ENCODE results near the gene CNGA4. TPM values are rescaled to one million over a fixed set of nuclear protein-coding genes. Genes with fewer than 3 reads are reported as not detected.
"Not testable (repeated sequence)": the region's sequence is repeated elsewhere in the genome, so short reads cannot be mapped to it uniquely, and the experiment has no call there.

The CNGA4 gene
- total RNA-seq, 1 donor from 2014 or later: not detected

DNA sequence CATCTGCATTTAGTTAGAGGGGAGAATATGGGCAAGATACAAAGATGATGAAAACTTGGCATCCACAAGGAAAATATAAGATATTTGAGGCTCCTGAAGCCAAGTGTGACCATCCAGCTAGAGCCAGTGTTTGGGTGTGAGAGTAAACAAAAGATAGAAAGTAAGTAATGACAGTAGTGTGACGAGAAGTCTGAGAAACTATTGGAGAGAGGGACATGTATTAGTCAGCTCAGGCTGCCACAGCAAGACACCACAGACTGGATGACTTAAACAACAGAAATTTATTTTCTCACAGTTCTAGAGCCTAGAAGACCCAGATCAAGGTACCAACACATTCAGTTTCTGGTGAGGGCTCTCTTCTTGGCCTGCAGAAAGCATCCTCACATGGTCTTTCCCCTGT, 14.3 kb downstream of the CNGA4 start:
- DNase-seq (ENCODE audit: low spot score): no peak
- intact Hi-C loops (cut with DNase I): loop anchor here (5.0 kb wide), 3 partner anchors 44 to 231 kb away; no protein-coding TSS in a partner anchor

- DNase-seq (ENCODE audit: low spot score): no peak
- intact Hi-C loops (cut with DNase I): no loop called here
Measured at GRCh38 chr11:6258141-6258540, 19.3 kb downstream of the CNGA4 start.

DNA sequence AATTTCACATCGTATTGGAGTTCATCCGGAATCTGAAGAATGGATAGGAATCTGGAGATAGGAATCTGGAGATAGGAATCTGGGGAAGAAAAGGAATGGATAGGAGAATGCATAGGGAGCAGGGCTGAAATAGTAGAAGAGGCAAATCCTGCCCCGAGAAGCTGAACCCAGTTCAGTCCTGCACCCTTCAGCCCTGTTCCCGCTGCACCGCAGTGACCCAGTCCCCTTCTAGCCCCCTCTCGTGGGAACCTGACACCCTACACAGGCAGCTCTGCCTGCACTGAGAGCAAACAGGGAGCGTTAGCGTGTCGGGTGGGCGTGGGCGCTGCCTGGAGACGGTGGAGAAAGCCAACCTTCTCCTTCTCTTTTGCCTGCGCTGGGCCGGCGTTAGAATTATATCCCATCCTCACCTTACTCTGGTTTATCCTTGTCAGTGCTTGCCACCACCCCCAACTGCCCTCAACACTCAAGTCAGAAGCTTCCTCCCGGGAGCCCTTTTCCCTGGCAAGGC, 19.7 kb downstream of the CNGA4 start:
- no peak for DNase-seq (ENCODE audit: low spot score)
- intact Hi-C loops (cut with DNase I): no loop called here

- DNase-seq (ENCODE audit: low spot score): no peak
- intact Hi-C loops (cut with DNase I): no loop called here
Measured at GRCh38 chr11:6260207-6260726, 21.4 kb downstream of the CNGA4 start.

- intact Hi-C loops (cut with DNase I): no loop called here
- DNase-seq (ENCODE audit: low spot score): no peak
Measured at GRCh38 chr11:6263662-6264061, 24.8 kb downstream of the CNGA4 start.

DNA sequence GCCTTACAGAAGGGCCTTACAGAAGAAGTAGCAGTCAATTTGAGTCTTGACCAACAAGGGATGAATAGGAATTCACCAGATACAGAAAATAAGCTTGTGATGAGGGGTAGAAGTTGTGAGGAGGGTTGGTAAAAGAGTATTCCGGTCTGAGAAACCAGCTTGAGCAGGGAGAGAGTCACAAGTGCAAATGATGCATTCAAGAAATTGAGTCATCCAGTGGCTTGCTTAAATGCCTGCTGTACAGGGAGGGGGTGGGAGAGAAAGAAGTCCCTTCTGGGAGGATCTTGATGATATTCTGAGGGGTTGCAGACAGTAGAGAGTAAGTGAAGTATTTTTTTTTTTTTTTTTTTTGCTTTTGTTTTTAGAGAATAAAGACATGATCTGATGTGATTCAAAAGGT, 29.9 kb downstream of the CNGA4 start:
- intact Hi-C loops (cut with DNase I): no loop called here
- DNase-seq (ENCODE audit: low spot score): no peak

GRCh38 chr11:6269994-6270393, 31.1 kb downstream of the CNGA4 start:
- intact Hi-C loops (cut with DNase I): no loop called here
- DNase-seq (ENCODE audit: low spot score): no peak

DNA sequence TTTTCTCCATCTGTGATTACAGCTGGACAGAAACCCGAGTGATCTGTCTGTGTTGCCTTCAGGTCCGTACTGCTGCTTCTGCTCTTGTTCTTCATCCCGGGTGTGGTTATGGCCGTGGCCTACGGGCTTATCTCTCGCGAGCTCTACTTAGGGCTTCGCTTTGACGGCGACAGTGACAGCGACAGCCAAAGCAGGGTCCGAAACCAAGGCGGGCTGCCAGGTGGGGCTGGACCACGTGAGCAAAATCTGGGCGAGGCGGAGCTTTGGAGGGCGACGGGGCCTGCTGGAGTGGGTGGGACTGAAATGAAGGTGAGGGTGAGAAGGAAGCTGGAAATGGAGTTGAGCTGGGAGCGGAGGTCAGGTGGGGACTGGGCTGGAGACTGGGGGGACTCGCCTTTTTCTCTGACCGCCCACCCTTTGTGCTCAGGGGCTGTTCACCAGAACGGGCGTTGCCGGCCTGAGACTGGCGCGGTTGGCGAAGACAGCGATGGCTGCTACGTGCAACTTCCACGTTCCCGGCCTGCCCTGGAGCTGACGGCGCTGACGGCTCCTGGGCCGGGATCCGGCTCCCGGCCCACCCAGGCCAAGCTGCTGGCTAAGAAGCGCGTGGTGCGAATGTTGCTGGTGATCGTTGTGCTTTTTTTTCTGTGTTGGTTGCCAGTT, 31.8 kb downstream of the CNGA4 start:
- intact Hi-C loops (cut with DNase I): no loop called here
- DNase-seq (ENCODE audit: low spot score): no peak

DNA sequence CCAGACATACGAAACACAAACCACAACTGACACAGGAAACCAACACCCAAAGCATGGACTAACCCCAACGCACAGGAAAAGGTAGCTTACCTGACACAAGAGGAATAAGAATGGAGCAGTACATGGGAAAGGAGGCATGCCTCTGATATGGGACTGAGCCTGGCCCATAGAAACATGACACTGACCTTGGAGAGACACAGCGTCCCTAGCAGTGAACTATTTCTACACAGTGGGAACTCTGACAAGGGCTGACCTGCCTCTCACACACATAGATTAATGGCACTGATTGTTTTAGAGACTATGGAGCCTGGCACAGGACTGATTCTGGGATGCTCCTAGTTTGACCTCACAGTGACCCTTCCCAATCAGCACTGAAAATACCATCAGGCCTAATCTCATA, 32.7 kb downstream of the CNGA4 start:
- intact Hi-C loops (cut with DNase I): no loop called here
- no peak for DNase-seq (ENCODE audit: low spot score)

DNA sequence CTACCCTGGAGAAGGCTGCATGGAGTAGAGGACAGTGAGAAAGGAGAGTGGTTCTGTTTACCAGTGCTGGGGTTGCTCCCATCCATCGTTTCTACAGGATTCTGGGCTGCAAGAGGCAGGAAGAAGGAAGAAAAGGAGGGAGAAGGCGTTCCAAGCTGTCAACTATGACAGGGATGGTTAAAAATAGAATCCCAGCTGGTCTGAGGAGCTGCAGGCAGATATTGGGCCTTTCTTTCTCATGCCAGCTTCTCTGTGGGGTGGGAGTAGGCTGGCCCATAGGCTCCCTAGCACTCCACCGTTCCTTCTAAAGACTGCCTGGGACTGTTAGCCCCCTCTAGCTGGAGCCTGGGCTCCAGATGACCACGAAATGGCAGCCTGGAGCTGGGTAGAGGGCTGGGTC, 34.3 kb downstream of the CNGA4 start:
- intact Hi-C loops (cut with DNase I): no loop called here

DNA sequence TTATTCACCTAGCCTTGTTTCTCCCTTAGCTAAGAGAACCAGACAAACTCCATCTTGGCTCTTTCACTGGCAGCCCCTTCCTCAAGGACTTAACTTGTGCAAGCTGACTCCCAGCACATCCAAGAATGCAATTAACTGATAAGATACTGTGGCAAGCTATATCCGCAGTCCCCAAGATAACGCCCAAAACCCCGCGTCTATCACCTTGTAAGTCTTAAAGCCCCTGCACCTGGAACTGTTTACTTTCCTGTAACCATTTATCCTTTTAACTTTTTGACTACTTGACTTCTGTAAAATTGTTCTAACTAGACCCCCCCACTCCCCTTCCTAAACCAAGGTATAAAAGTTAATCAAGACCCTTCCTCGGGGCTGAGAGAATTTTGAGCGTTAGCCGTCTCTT, 41.9 kb downstream of the CNGA4 start:
- intact Hi-C loops (cut with DNase I); DNase-seq (ENCODE audit: low spot score): not testable (repeated sequence)

More for the DNA sequence above, 34.3 kb downstream of the CNGA4 start:
- no peak for DNase-seq (ENCODE audit: low spot score)

DNA sequence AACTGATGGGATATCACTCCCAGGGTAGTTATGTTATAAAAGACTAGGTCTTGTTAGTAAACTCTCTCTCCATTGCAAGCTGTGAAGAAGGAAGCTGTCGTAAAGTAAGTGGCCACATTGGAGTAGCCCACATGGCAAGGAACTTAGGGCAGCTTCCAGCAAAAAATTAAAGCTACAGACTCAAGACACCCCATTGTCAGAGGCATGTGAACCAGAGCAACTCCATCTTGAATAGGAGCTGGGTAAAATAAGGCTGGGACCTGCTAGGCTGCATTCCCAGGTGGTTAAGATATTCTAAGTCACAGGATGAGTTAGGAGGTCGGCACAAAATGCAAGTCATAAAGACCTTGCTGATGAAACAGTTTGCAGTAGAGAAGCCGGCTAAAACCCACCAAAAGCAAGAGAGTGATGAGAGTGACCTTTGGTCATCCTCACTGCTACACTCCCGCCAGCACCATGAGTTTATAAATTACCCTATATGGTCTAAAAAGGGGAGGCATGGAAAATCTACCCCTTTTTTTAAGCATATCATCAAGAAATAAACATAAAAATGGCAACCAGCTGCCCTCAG, 44.6 kb downstream of the CNGA4 start:
- intact Hi-C loops (cut with DNase I): no loop called here

GRCh38 chr11:6284250-6284649, 45.4 kb downstream of the CNGA4 start:
- DNase-seq (ENCODE audit: low spot score): no peak
- intact Hi-C loops (cut with DNase I): no loop called here

More for the DNA sequence above, 44.6 kb downstream of the CNGA4 start:
- DNase-seq (ENCODE audit: low spot score): no peak

GRCh38 chr11:6285019-6285418, 46.1 kb downstream of the CNGA4 start:
- no peak for DNase-seq (ENCODE audit: low spot score)
- intact Hi-C loops (cut with DNase I): no loop called here

Other genes starting within 250 kb of the CNGA4 start
- not detected for gene OR56A4, start 232.1 kb upstream of the CNGA4 start, total RNA-seq
- not detected for gene OR56A1, start 208.3 kb upstream of the CNGA4 start, total RNA-seq
- gene OR56B4, start 131.4 kb upstream of the CNGA4 start, total RNA-seq: not detected
- gene OR52B2, start 68.8 kb upstream of the CNGA4 start, total RNA-seq: not detected
- gene OR52W1, start 39.9 kb upstream of the CNGA4 start, total RNA-seq: not detected
- gene C11orf42, start 33.5 kb upstream of the CNGA4 start, total RNA-seq: not detected
- 19.7 TPM for gene FHIP1B, start 4.5 kb upstream of the CNGA4 start, total RNA-seq
- not detected for gene CCKBR, start 20.7 kb downstream of the CNGA4 start, total RNA-seq
- gene CAVIN3, start 81.4 kb downstream of the CNGA4 start, total RNA-seq: 77.6 TPM
- gene SMPD1, start 151.4 kb downstream of the CNGA4 start, total RNA-seq: 57.8 TPM
- gene APBB1, start 180.0 kb downstream of the CNGA4 start, total RNA-seq: 72.0 TPM
- gene HPX, start 201.9 kb downstream of the CNGA4 start, total RNA-seq: 0.27 TPM
- gene TRIM3, start 234.9 kb downstream of the CNGA4 start, total RNA-seq: 11.7 TPM
- 20.1 TPM for gene ARFIP2, start 242.2 kb downstream of the CNGA4 start, total RNA-seq
- 21.7 TPM for gene TIMM10B, start 242.4 kb downstream of the CNGA4 start, total RNA-seq

All from cardiac septum (tissue), 1 donor.